Suprapubic skin (tissue), 3 donors: ENCODE data around the gene FSIP2.
"Not testable (repeated sequence)": the region's sequence is repeated elsewhere in the genome, so short reads cannot be mapped to it uniquely, and the experiment has no call there.

Source experiments
- POLR2A ChIP-seq, 2 donors: fragments of 450-650 bp; IDR thresholded peaks; one replicate each; pipeline ENCODE4 v1.6.1; 2017; ENCODE audit warnings: antibody characterized with exemption in 2 of 2, mild to moderate bottlenecking in 2 of 2, moderate library complexity in 2 of 2
- TF ChIP-seq, protein P1 (sequence below), 2 donors: fragments of 200-600 bp in 1 of 2; fragments of 450-650 bp in 1 of 2; sonication (generic) in 1 of 2; IDR thresholded peaks; one replicate each; pipeline ENCODE4 v1.5.1; 2016 to 2019; ENCODE audit warnings: antibody characterized with exemption in 2 of 2, mild to moderate bottlenecking in 1 of 2, moderate library complexity in 1 of 2

GRCh38 chr2:185864468-185865260 lies 126.1 kb downstream of the FSIP2 start:
- not testable (repeated sequence) for TF ChIP-seq POLR2A (IDR thresholded peaks at IDR 0.05)
- TF ChIP-seq, protein P1, sequence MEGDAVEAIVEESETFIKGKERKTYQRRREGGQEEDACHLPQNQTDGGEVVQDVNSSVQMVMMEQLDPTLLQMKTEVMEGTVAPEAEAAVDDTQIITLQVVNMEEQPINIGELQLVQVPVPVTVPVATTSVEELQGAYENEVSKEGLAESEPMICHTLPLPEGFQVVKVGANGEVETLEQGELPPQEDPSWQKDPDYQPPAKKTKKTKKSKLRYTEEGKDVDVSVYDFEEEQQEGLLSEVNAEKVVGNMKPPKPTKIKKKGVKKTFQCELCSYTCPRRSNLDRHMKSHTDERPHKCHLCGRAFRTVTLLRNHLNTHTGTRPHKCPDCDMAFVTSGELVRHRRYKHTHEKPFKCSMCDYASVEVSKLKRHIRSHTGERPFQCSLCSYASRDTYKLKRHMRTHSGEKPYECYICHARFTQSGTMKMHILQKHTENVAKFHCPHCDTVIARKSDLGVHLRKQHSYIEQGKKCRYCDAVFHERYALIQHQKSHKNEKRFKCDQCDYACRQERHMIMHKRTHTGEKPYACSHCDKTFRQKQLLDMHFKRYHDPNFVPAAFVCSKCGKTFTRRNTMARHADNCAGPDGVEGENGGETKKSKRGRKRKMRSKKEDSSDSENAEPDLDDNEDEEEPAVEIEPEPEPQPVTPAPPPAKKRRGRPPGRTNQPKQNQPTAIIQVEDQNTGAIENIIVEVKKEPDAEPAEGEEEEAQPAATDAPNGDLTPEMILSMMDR (IDR thresholded peaks at IDR 0.05): not testable (repeated sequence)
